Ectodermal cell (in vitro differentiated cells): ENCODE data around the gene PLEKHH3.
"Not testable (repeated sequence)": the region's sequence is repeated elsewhere in the genome, so short reads cannot be mapped to it uniquely, and the experiment has no call there.

Source experiments
- H3K27ac ChIP-seq: 2 replicates; pipeline ENCODE4 v1.7.0; 2013; ENCODE audit warnings: mild to moderate bottlenecking, low read depth, low read length; ENCODE audit not compliant: insufficient read depth, poor library complexity, severe bottlenecking
- H3K27me3 ChIP-seq: 2 replicates; pipeline ENCODE4 v1.7.0; 2013; ENCODE audit warnings: mild to moderate bottlenecking, low read length; ENCODE audit not compliant: insufficient read depth, control insufficient read depth, poor library complexity, severe bottlenecking
- H3K36me3 ChIP-seq: one replicate; pipeline ENCODE4 v1.7.0; 2013; ENCODE audit warnings: low read length; ENCODE audit not compliant: control insufficient read depth, insufficient read depth
- H3K4me1 ChIP-seq: one replicate; pipeline ENCODE4 v1.7.0; 2013; ENCODE audit warnings: low read length; ENCODE audit not compliant: control insufficient read depth, insufficient read depth
- H3K4me3 ChIP-seq: 2 replicates; pipeline ENCODE4 v1.7.0; 2013; ENCODE audit warnings: low read depth, low read length, control low read depth; ENCODE audit not compliant: insufficient read depth
- H3K9me3 ChIP-seq: 2 replicates; pipeline ENCODE4 v1.7.0; 2013; ENCODE audit warnings: mild to moderate bottlenecking, low read length, moderate library complexity; ENCODE audit not compliant: control insufficient read depth
- whole genome bisulfite sequencing, 2 experiments: methylation state at CpG; one replicate each; pipeline ENCODE4 v1.1.7; 2013; ENCODE audit warnings: missing lambda C conversion rate in 2 of 2; 5-methylcytosine and 5-hydroxymethylcytosine counted together

PLEKHH3 gene

GRCh38 chr17:42672038-42672437, 4.8 kb downstream of the PLEKHH3 start:
- Histone ChIP-seq H3K27me3 (peaks cover 60% of the 10 kb centered on the region), H3K4me3 (no peak overlapping the region), H3K27ac (no peak overlapping the region), H3K9me3 (no peaks in the 10 kb centered on the region), H3K36me3 (peaks cover 8% of the 10 kb centered on the region), H3K4me1 (peaks cover 34% of the 10 kb centered on the region)
- 75 to 76% methylated on average over 28 of the region's 28 CpGs for WGBS, 2 experiments

GRCh38 chr17:42670789-42671657, 5.8 kb downstream of the PLEKHH3 start:
- peaks cover 59% of the 10 kb centered on the region for H3K27me3 ChIP-seq
- H3K4me3 ChIP-seq: no peak overlapping the region
- peaks cover 34% of the 10 kb centered on the region for H3K4me1 ChIP-seq
- H3K36me3 ChIP-seq: peaks cover 12% of the 10 kb centered on the region
- no peaks in the 10 kb centered on the region for H3K9me3 ChIP-seq
- no peak overlapping the region for H3K27ac ChIP-seq
- 70 to 73% methylated on average over 50 of the region's 50 CpGs for WGBS, 2 experiments

- Histone ChIP-seq H3K4me1 (peaks cover 27% of the 10 kb centered on the region), H3K27me3 (peaks cover 51% of the 10 kb centered on the region), H3K4me3 (peak overlapping the region; percentile 27), H3K36me3 (peaks cover 12% of the 10 kb centered on the region), H3K27ac (no peak overlapping the region), H3K9me3 (no peaks in the 10 kb centered on the region)
- WGBS, 2 experiments: 2 to 3% methylated on average over 87 of the region's 87 CpGs
These were observed 6.6 kb downstream of the PLEKHH3 start for GRCh38 chr17:42669977-42670788.

- H3K9me3 ChIP-seq: no peaks in the 10 kb centered on the region
- peaks cover 45% of the 10 kb centered on the region for H3K27me3 ChIP-seq
- no peak overlapping the region for H3K4me3 ChIP-seq
- H3K27ac ChIP-seq: no peak overlapping the region
- H3K36me3 ChIP-seq: peaks cover 12% of the 10 kb centered on the region
- 20 to 31% methylated on average over 12 of the region's 12 CpGs for WGBS, 2 experiments
- H3K4me1 ChIP-seq: peaks cover 23% of the 10 kb centered on the region
These were observed 7.2 kb downstream of the PLEKHH3 start for GRCh38 chr17:42669705-42669976.

- Histone ChIP-seq H3K27ac (no peak overlapping the region), H3K4me1 (peaks cover 9% of the 10 kb centered on the region), H3K36me3 (peaks cover 13% of the 10 kb centered on the region), H3K4me3 (no peak overlapping the region), H3K9me3 (no peaks in the 10 kb centered on the region), H3K27me3 (peaks cover 22% of the 10 kb centered on the region)
- WGBS, 2 experiments: 84% methylated on average over 6 to 7 of the region's 7 CpGs
These were observed 9.5 kb downstream of the PLEKHH3 start for GRCh38 chr17:42667088-42667951.

- H3K9me3 ChIP-seq, H3K4me3 ChIP-seq, H3K4me1 ChIP-seq, H3K27ac ChIP-seq, H3K36me3 ChIP-seq: not testable (repeated sequence)
- WGBS, 2 experiments: 86 to 88% methylated on average over 11 of the region's 16 CpGs
- peaks cover 10% of the 10 kb centered on the region for H3K27me3 ChIP-seq
These were observed 10.7 kb downstream of the PLEKHH3 start for GRCh38 chr17:42666126-42666525.

- Histone ChIP-seq H3K36me3 (peaks cover 7% of the 10 kb centered on the region), H3K4me1 (peaks cover 6% of the 10 kb centered on the region), H3K4me3 (no peak overlapping the region), H3K27ac (no peak overlapping the region), H3K9me3 (no peaks in the 10 kb centered on the region), H3K27me3 (peaks cover 5% of the 10 kb centered on the region)
- 87 to 88% methylated on average over 14 of the region's 14 CpGs for whole genome bisulfite sequencing, 2 experiments
These were observed 11.2 kb downstream of the PLEKHH3 start for GRCh38 chr17:42665581-42666001.

- WGBS, 2 experiments: 90 to 91% methylated on average over 6 of the region's 7 CpGs
- H3K36me3 ChIP-seq: peaks cover 2% of the 10 kb centered on the region
- no peak overlapping the region for H3K27ac ChIP-seq
- no peak overlapping the region for H3K4me3 ChIP-seq
- no peaks in the 10 kb centered on the region for H3K4me1 ChIP-seq
- no peaks in the 10 kb centered on the region for H3K9me3 ChIP-seq
- no peaks in the 10 kb centered on the region for H3K27me3 ChIP-seq
These were observed 16.0 kb downstream of the PLEKHH3 start for GRCh38 chr17:42660692-42661345.

- not testable (repeated sequence) for H3K9me3 ChIP-seq, H3K4me1 ChIP-seq, H3K27me3 ChIP-seq, H3K27ac ChIP-seq, H3K36me3 ChIP-seq
- WGBS, 2 experiments: 64 to 88% methylated on average over 1 of the region's 14 CpGs
- H3K4me3 ChIP-seq: peak overlapping the region; percentile 72
These were observed 16.9 kb downstream of the PLEKHH3 start for GRCh38 chr17:42659932-42660274.
